ENCODE data around the gene EPS8. TPM values are rescaled to one million over a fixed set of nuclear protein-coding genes. Genes with fewer than 3 reads are reported as not detected.

EPS8 gene
- total RNA-seq, 1 donor from 2014 or later, result 58.2 TPM

- no peak for TF ChIP-seq CTCF (IDR thresholded peaks at IDR 0.05)
- no peaks in the 10 kb centered on the region for H3K9me3 ChIP-seq
- ATAC-seq (no peak), DNase-seq (no peak)
- intact Hi-C loops (cut with DNase I), result no loop called here
- no peak overlapping the region for H3K27ac ChIP-seq
- no peaks in the 10 kb centered on the region for H3K27me3 ChIP-seq
- no peaks in the 10 kb centered on the region for H3K36me3 ChIP-seq
- H3K4me1 ChIP-seq, result no peaks in the 10 kb centered on the region
- H3K4me3 ChIP-seq, result no peak overlapping the region
These were observed 110.0 kb downstream of the EPS8 start for GRCh38 chr12:15679151-15679550.

- Histone ChIP-seq H3K36me3 (no peaks in the 10 kb centered on the region), H3K4me3 (no peak overlapping the region), H3K9me3 (no peaks in the 10 kb centered on the region), H3K27me3 (no peaks in the 10 kb centered on the region), H3K27ac (no peak overlapping the region), H3K4me1 (no peaks in the 10 kb centered on the region)
- intact Hi-C loops (cut with DNase I), result no loop called here
- no peak for ATAC-seq
- no peak for TF ChIP-seq CTCF (IDR thresholded peaks at IDR 0.05)
- DNase-seq, result no peak
These were observed 111.4 kb downstream of the EPS8 start for GRCh38 chr12:15677726-15678201.

- Histone ChIP-seq H3K27ac (no peak overlapping the region), H3K4me3 (no peak overlapping the region), H3K9me3 (no peaks in the 10 kb centered on the region), H3K36me3 (no peaks in the 10 kb centered on the region), H3K27me3 (no peaks in the 10 kb centered on the region), H3K4me1 (no peaks in the 10 kb centered on the region)
- no peak for TF ChIP-seq CTCF (IDR thresholded peaks at IDR 0.05)
- intact Hi-C loops (cut with DNase I), result no loop called here
- DNase-seq (no peak), ATAC-seq (no peak)
These were observed 112.0 kb downstream of the EPS8 start for GRCh38 chr12:15677228-15677627.

- no peak for ATAC-seq
- Histone ChIP-seq H3K4me1 (no peaks in the 10 kb centered on the region), H3K9me3 (no peaks in the 10 kb centered on the region), H3K27ac (no peak overlapping the region), H3K4me3 (no peak overlapping the region), H3K27me3 (no peaks in the 10 kb centered on the region), H3K36me3 (no peaks in the 10 kb centered on the region)
- no peak for DNase-seq
- TF ChIP-seq CTCF (IDR thresholded peaks at IDR 0.05), result no peak
- intact Hi-C loops (cut with DNase I), result no loop called here
These were observed 116.4 kb downstream of the EPS8 start for GRCh38 chr12:15672671-15673270.

- H3K4me1 ChIP-seq, result no peaks in the 10 kb centered on the region
- no peaks in the 10 kb centered on the region for H3K27me3 ChIP-seq
- no peaks in the 10 kb centered on the region for H3K9me3 ChIP-seq
- no peak overlapping the region for H3K4me3 ChIP-seq
- no peak for DNase-seq
- intact Hi-C loops (cut with DNase I), result no loop called here
- ATAC-seq, result no peak
- H3K36me3 ChIP-seq, result no peaks in the 10 kb centered on the region
- no peak for TF ChIP-seq CTCF (IDR thresholded peaks at IDR 0.05)
- no peak overlapping the region for H3K27ac ChIP-seq
These were observed 118.4 kb downstream of the EPS8 start for GRCh38 chr12:15670756-15671155.
